ENCODE measurements around the gene ETNPPL.

ETNPPL gene

DNA sequence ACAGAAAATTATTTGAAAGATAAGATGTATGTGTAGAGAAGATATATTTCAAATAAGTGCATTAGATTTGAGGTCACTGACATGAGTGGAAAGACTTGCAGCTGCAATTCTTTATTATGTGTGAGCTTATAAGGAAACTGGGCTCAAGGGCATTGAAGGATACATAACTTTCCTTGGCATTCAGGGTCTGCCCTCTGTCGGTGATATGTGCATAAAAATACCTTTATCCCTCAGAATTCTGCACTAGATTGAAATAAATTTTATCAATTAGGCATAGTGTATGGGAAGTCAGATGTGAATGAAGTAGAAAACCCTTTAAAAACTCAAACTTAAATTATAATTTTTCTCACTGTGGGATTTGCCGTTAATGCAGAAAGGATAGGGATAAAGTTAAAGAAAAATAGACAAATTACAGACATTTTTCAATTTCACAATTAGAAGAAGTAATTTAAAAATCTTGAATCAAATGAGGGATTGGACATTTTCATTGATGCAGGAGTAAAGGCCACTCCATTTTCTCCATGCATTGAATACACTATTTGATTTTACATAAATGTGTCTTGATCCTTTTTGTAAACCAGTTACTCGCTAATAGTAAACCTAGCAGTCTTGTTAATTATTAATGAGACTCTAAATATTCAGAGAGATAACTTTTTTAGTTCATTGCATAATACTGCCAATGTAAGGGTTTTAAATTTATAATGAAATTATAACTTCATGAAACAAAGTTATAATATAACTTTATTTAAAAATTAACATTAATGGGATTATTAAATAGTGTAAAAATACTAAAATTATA, 21.0 kb upstream of the ETNPPL start:
- no peak overlapping the region for H3K4me3 Mint-ChIP-seq
- ATAC-seq (replicated peaks) (no peak), DNase-seq (no peak)
- H3K9me3 Mint-ChIP-seq = no peaks in the 10 kb centered on the region
- H3K27me3 Mint-ChIP-seq = peaks cover 10 to 34% of the 10 kb centered on the region in 2 donors
- H3K4me1 Mint-ChIP-seq (ENCODE audit: low read depth in 2 of 2) = no peaks in the 10 kb centered on the region
- H3K36me3 Mint-ChIP-seq (ENCODE audit: insufficient read depth) = peaks cover 3% of the 10 kb centered on the region
- no peak overlapping the region for H3K27ac Mint-ChIP-seq

GRCh38 chr4:108779958-108780357, 17.1 kb upstream of the ETNPPL start:
- DNase-seq (no peak), ATAC-seq (replicated peaks) (no peak)
- H3K27me3 Mint-ChIP-seq = peaks cover 26% of the 10 kb centered on the region in 2 donors
- no peaks in the 10 kb centered on the region for H3K36me3 Mint-ChIP-seq (ENCODE audit: insufficient read depth)
- no peak overlapping the region for H3K27ac Mint-ChIP-seq
- H3K4me3 Mint-ChIP-seq = no peak overlapping the region
- no peaks in the 10 kb centered on the region for H3K9me3 Mint-ChIP-seq
- peaks cover 0 to 4% of the 10 kb centered on the region in 2 donors for H3K4me1 Mint-ChIP-seq (ENCODE audit: low read depth in 2 of 2)

- H3K4me3 Mint-ChIP-seq = no peak overlapping the region
- H3K4me1 Mint-ChIP-seq (ENCODE audit: low read depth in 2 of 2) = peaks cover 0 to 4% of the 10 kb centered on the region in 2 donors
- H3K27me3 Mint-ChIP-seq = peaks cover 31% of the 10 kb centered on the region in 2 donors
- ATAC-seq (replicated peaks) (no peak), DNase-seq (no peak)
- no peaks in the 10 kb centered on the region for H3K9me3 Mint-ChIP-seq
- no peaks in the 10 kb centered on the region for H3K36me3 Mint-ChIP-seq (ENCODE audit: insufficient read depth)
- H3K27ac Mint-ChIP-seq = no peak overlapping the region
Observed at GRCh38 chr4:108777388-108777787, 14.5 kb upstream of the ETNPPL start.

DNA sequence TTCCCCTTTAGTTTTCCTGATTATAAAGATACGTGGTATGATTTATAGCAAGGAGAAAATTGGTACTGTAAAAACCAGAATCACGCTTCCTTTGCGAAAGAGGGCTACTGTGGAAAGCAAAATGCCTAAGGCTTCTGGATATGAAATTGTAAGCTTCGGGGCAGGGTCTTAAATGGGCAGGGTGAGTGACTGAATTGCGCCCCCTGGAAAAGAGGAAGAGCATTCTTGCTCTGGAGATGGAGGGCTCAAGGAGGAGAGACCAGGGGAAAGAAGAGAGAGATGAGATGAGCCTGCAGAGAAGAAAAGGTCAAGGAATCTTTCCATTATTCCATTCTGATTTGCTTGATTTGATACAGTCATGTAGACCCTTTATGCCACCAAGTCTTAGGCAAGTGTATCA, 13.1 kb upstream of the ETNPPL start:
- ATAC-seq (replicated peaks) (no peak), DNase-seq (no peak)
- H3K9me3 Mint-ChIP-seq = no peaks in the 10 kb centered on the region
- H3K27ac Mint-ChIP-seq = no peak overlapping the region
- peaks cover 31 to 35% of the 10 kb centered on the region in 2 donors for H3K27me3 Mint-ChIP-seq
- peaks cover 0 to 4% of the 10 kb centered on the region in 2 donors for H3K4me1 Mint-ChIP-seq (ENCODE audit: low read depth in 2 of 2)
- H3K36me3 Mint-ChIP-seq (ENCODE audit: insufficient read depth) = no peaks in the 10 kb centered on the region
- H3K4me3 Mint-ChIP-seq = no peak overlapping the region

DNA sequence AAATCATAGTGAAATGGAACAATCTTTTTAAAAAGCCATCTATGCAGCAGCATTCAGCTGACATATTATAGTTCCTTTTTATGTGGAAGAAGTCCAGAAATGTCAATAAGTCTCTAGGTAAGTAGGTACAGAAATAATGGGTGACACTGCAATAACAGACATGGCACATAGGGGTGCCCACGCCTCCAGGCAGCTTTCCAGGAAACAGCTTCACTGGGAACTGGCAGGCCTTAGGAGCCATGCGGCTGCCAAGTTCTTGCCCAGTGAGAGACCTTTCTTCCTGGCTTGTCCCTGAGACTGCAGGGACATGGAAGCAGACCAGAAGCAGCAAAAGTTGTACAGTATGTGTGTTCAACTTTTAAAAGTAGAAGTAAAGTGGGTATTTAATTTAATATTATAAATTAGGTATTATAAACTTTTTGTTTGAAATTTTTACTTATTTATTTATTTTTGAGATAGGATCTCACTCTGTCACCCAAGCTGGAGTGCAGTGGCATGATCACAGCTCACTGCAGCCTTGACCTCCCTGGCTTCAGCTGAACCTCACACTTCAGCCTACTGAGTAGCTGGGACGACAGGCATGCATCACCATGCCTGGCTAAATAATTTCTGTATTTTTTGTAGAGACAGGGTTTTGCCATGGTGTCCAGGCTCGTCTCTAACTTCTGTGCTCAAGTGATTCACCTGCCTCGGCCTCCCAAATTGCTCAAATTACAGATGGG, 12.1 kb upstream of the ETNPPL start:
- H3K9me3 Mint-ChIP-seq = no peaks in the 10 kb centered on the region
- no peak overlapping the region for H3K27ac Mint-ChIP-seq
- no peak for DNase-seq
- H3K4me3 Mint-ChIP-seq = no peak overlapping the region
- peaks cover 0 to 4% of the 10 kb centered on the region in 2 donors for H3K4me1 Mint-ChIP-seq (ENCODE audit: low read depth in 2 of 2)
- peaks cover 29% of the 10 kb centered on the region in 2 donors for H3K27me3 Mint-ChIP-seq
- no peak for ATAC-seq (replicated peaks)
- H3K36me3 Mint-ChIP-seq (ENCODE audit: insufficient read depth) = no peaks in the 10 kb centered on the region

GRCh38 chr4:108772402-108772801, 9.5 kb upstream of the ETNPPL start:
- H3K4me1 Mint-ChIP-seq (ENCODE audit: low read depth in 2 of 2) = peaks cover 0 to 3% of the 10 kb centered on the region in 2 donors
- no peak for ATAC-seq (replicated peaks)
- no peak overlapping the region for H3K27ac Mint-ChIP-seq
- no peak overlapping the region for H3K4me3 Mint-ChIP-seq
- H3K27me3 Mint-ChIP-seq = peaks cover 18 to 19% of the 10 kb centered on the region in 2 donors
- no peak for DNase-seq
- no peaks in the 10 kb centered on the region for H3K9me3 Mint-ChIP-seq
- H3K36me3 Mint-ChIP-seq (ENCODE audit: insufficient read depth) = peaks cover 2% of the 10 kb centered on the region

DNA sequence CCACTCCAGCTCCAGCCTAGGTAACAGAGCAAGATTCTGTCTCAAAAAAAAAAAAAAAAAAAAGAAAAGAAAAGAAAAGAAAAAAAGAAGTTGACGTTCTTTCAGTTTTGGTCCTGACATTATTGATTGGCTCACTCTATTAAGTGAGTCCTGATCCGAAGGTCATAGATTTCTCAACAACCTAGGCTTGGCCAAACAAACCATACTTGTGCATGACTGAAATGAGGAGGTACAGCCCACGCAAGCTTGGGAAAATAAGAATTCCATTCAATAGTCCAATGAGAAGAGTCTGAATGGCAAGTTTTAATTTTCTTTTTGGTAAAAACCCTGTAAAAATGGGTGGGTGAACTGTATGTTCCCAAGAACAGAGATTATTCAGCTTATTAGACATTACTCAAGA, 3.2 kb upstream of the ETNPPL start:
- DNase-seq (no peak), ATAC-seq (replicated peaks) (no peak)
- H3K9me3 Mint-ChIP-seq = no peaks in the 10 kb centered on the region
- peaks cover 36 to 39% of the 10 kb centered on the region in 2 donors for H3K27me3 Mint-ChIP-seq
- H3K4me1 Mint-ChIP-seq (ENCODE audit: low read depth in 2 of 2) = peaks cover 11 to 12% of the 10 kb centered on the region in 2 donors
- H3K4me3 Mint-ChIP-seq = no peak overlapping the region
- peaks cover 2% of the 10 kb centered on the region for H3K36me3 Mint-ChIP-seq (ENCODE audit: insufficient read depth)
- no peak overlapping the region for H3K27ac Mint-ChIP-seq

GRCh38 chr4:108763986-108764385, 1.1 kb upstream of the ETNPPL start:
- peak overlapping the region in 1 of 2 donors; percentile 74 for H3K4me3 Mint-ChIP-seq
- H3K27ac Mint-ChIP-seq = no peak overlapping the region
- peaks cover 39 to 42% of the 10 kb centered on the region in 2 donors for H3K27me3 Mint-ChIP-seq
- peaks cover 2% of the 10 kb centered on the region for H3K36me3 Mint-ChIP-seq (ENCODE audit: insufficient read depth)
- H3K9me3 Mint-ChIP-seq = no peaks in the 10 kb centered on the region
- no peak for ATAC-seq (replicated peaks)
- H3K4me1 Mint-ChIP-seq (ENCODE audit: low read depth in 2 of 2) = peaks cover 11 to 12% of the 10 kb centered on the region in 2 donors
- no peak for DNase-seq

- H3K4me1 Mint-ChIP-seq (ENCODE audit: low read depth in 2 of 2) = peaks cover 11 to 12% of the 10 kb centered on the region in 2 donors
- DNase-seq (no peak), ATAC-seq (replicated peaks) (no peak)
- H3K4me3 Mint-ChIP-seq = peak overlapping the region; percentile 72 to 74
- H3K9me3 Mint-ChIP-seq = no peaks in the 10 kb centered on the region
- peak overlapping the region in 1 of 2 donors; percentile 1 for H3K27ac Mint-ChIP-seq
- peaks cover 2% of the 10 kb centered on the region for H3K36me3 Mint-ChIP-seq (ENCODE audit: insufficient read depth)
- peaks cover 39 to 42% of the 10 kb centered on the region in 2 donors for H3K27me3 Mint-ChIP-seq
Observed at GRCh38 chr4:108763226-108763593, 357 bp upstream of the ETNPPL start.

DNA sequence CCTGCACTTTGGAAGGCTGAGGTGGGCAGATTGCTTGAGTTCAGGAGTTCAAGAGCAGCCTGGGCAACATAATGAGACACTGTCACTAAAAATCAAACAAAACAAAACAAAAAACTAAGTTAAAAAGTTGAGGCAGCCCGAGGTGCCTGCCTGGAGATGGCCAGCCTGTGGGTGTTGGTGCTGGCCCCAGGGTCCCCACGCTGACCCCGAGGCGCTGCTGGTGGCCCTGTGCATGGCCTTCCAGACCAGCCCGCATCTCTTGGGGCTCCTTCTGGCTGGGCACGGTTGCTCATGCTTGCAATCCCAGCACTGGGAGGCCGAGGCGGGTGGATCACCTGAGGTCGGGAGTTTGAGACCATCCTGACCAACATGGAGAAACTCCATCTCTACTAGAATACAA, 4.4 kb downstream of the ETNPPL start:
- H3K27me3 Mint-ChIP-seq = peaks cover 25 to 29% of the 10 kb centered on the region in 2 donors
- peaks cover 10 to 11% of the 10 kb centered on the region in 2 donors for H3K4me1 Mint-ChIP-seq (ENCODE audit: low read depth in 2 of 2)
- DNase-seq = no peak
- ATAC-seq (replicated peaks) = no peak
- no peak overlapping the region for H3K27ac Mint-ChIP-seq
- H3K36me3 Mint-ChIP-seq (ENCODE audit: insufficient read depth) = no peaks in the 10 kb centered on the region
- H3K9me3 Mint-ChIP-seq = no peaks in the 10 kb centered on the region
- no peak overlapping the region for H3K4me3 Mint-ChIP-seq

- ATAC-seq (replicated peaks) = no peak
- peaks cover 0 to 2% of the 10 kb centered on the region in 2 donors for H3K4me1 Mint-ChIP-seq (ENCODE audit: low read depth in 2 of 2)
- H3K9me3 Mint-ChIP-seq = no peaks in the 10 kb centered on the region
- peaks cover 6 to 17% of the 10 kb centered on the region in 2 donors for H3K27me3 Mint-ChIP-seq
- no peak for DNase-seq
- no peaks in the 10 kb centered on the region for H3K36me3 Mint-ChIP-seq (ENCODE audit: insufficient read depth)
- no peak overlapping the region for H3K27ac Mint-ChIP-seq
- no peak overlapping the region for H3K4me3 Mint-ChIP-seq
Observed at GRCh38 chr4:108754327-108754726, 8.5 kb downstream of the ETNPPL start.

- H3K4me1 Mint-ChIP-seq (ENCODE audit: low read depth in 2 of 2) = peaks cover 0 to 3% of the 10 kb centered on the region in 2 donors
- no peaks in the 10 kb centered on the region for H3K36me3 Mint-ChIP-seq (ENCODE audit: insufficient read depth)
- no peak overlapping the region for H3K27ac Mint-ChIP-seq
- DNase-seq = no peak
- no peak overlapping the region for H3K4me3 Mint-ChIP-seq
- ATAC-seq (replicated peaks) = no peak
- peaks cover 7 to 22% of the 10 kb centered on the region in 2 donors for H3K27me3 Mint-ChIP-seq
- no peaks in the 10 kb centered on the region for H3K9me3 Mint-ChIP-seq
Observed at GRCh38 chr4:108751321-108751720, 11.5 kb downstream of the ETNPPL start.

GRCh38 chr4:108749119-108749518, 13.7 kb downstream of the ETNPPL start:
- Mint-ChIP-seq H3K36me3 (ENCODE audit: insufficient read depth) (no peaks in the 10 kb centered on the region), H3K27me3 (peaks cover 11 to 22% of the 10 kb centered on the region in 2 donors), H3K27ac (no peak overlapping the region), H3K9me3 (no peaks in the 10 kb centered on the region), H3K4me1 (ENCODE audit: low read depth in 2 of 2) (peaks cover 0 to 6% of the 10 kb centered on the region in 2 donors), H3K4me3 (no peak overlapping the region)
- DNase-seq (no peak), ATAC-seq (replicated peaks) (no peak)

GRCh38 chr4:108746511-108746910, 16.3 kb downstream of the ETNPPL start:
- peaks cover 12 to 14% of the 10 kb centered on the region in 2 donors for H3K27me3 Mint-ChIP-seq
- H3K9me3 Mint-ChIP-seq = no peaks in the 10 kb centered on the region
- H3K4me1 Mint-ChIP-seq (ENCODE audit: low read depth in 2 of 2) = peaks cover 0 to 6% of the 10 kb centered on the region in 2 donors
- no peak overlapping the region for H3K4me3 Mint-ChIP-seq
- no peak overlapping the region for H3K27ac Mint-ChIP-seq
- ATAC-seq (replicated peaks) (no peak), DNase-seq (no peak)
- no peaks in the 10 kb centered on the region for H3K36me3 Mint-ChIP-seq (ENCODE audit: insufficient read depth)

Measured in effector memory CD8-positive, alpha-beta T cell (primary cell).